Fibroblast of the aortic adventitia (primary cell): ENCODE data around the gene ZNF44. TPM values are rescaled to one million over a fixed set of nuclear protein-coding genes. Genes with fewer than 3 reads are reported as not detected.

Source experiments
- DNase-seq: peaks from one replicate; pipeline ENCODE4 v3.0.0-alpha.2; 2010; ENCODE audit warnings: low read depth
- H3K4me3 ChIP-seq: 2 replicates; pipeline ENCODE4 v1.5.1; 2011; ENCODE audit warnings: low read depth, mild to moderate bottlenecking, control low read depth, low read length, moderate library complexity
- CTCF ChIP-seq: IDR thresholded peaks from 2 replicates; pipeline ENCODE4 v1.5.1; 2011; ENCODE audit warnings: mild to moderate bottlenecking, low read length, control low read depth, inconsistent platforms; ENCODE audit not compliant: insufficient read depth
- total RNA-seq: library from RNA; depleted of rRNA; stranded (reverse); fragments of >200 nt; gene quantifications from 2 replicates; pipeline ENCODE4 v1.2.3, GENCODE V29; 2012; ENCODE audit warnings: low replicate concordance

Gene ZNF44
- total RNA-seq, 1 donor = 5.3 TPM

GRCh38 chr19:12244370-12244769 lies 50.3 kb downstream of the ZNF44 start:
- DNase-seq = no peak
- no peak overlapping the region for H3K4me3 ChIP-seq
- no peak for TF ChIP-seq CTCF

- no peak for TF ChIP-seq CTCF
- H3K4me3 ChIP-seq = no peak overlapping the region
- DNase-seq = no peak
Measured at GRCh38 chr19:12237143-12237839, 57.4 kb downstream of the ZNF44 start.

GRCh38 chr19:12232961-12233360 lies 61.7 kb downstream of the ZNF44 start:
- no peak overlapping the region for H3K4me3 ChIP-seq
- no peak for DNase-seq
- no peak for TF ChIP-seq CTCF

- TF ChIP-seq CTCF = no peak
- DNase-seq = no peak
- no peak overlapping the region for H3K4me3 ChIP-seq
Measured at GRCh38 chr19:12230751-12231733, 63.6 kb downstream of the ZNF44 start.

GRCh38 chr19:12229990-12230389 lies 64.7 kb downstream of the ZNF44 start:
- no peak for TF ChIP-seq CTCF
- no peak overlapping the region for H3K4me3 ChIP-seq
- DNase-seq = no peak

GRCh38 chr19:12224676-12225075 lies 70.0 kb downstream of the ZNF44 start:
- TF ChIP-seq CTCF = no peak
- no peak overlapping the region for H3K4me3 ChIP-seq
- no peak for DNase-seq
